HEK293 (cell line): ENCODE measurements around the gene CAND1.

Experiments
- REST ChIP-seq: fragments of 450-650 bp; formaldehyde crosslinking; IDR thresholded peaks from 2 replicates; pipeline ENCODE4 v1.5.1; 2016; ENCODE audit warnings: missing biosample characterization, missing genetic modification characterization
- ZNF23 ChIP-seq: fragments of 450-650 bp; formaldehyde crosslinking; IDR thresholded peaks from 2 replicates; pipeline ENCODE4 v1.5.1; 2016; ENCODE audit warnings: missing biosample characterization, missing genetic modification characterization, borderline replicate concordance
- ZNF24 ChIP-seq: fragments of 450-650 bp; formaldehyde crosslinking; IDR thresholded peaks from 2 replicates; pipeline ENCODE4 v1.5.1; 2016; ENCODE audit warnings: missing biosample characterization, missing genetic modification characterization
- ZNF510 ChIP-seq: fragments of 450-650 bp; formaldehyde crosslinking; IDR thresholded peaks from 2 replicates; pipeline ENCODE4 v1.5.1; 2018; ENCODE audit warnings: mild to moderate bottlenecking, missing genetic modification characterization, missing biosample characterization; ENCODE audit not compliant: insufficient replicate concordance
- TF ChIP-seq, protein P1 (sequence below): fragments of 450-650 bp; formaldehyde crosslinking; IDR thresholded peaks from 2 replicates; pipeline ENCODE4 v1.5.1; 2016; ENCODE audit warnings: missing biosample characterization, missing genetic modification characterization

DNA sequence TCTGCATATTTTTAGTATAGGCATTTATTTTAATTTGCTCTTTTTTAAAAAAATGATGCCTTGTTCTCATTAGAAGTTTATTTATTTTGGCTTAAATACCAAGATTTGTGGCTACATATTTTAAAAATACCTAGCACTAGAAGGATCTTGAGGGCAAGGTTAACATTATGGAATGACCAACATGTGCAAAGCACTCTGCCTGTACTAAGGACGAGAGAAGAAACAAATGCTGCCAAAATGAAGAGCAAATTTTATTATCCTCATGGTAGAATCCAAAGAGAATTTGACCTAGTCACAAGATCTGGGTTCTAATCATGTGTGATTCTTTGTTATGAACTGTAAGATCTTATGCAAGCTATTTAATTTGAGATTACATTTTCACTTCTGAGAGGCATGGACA is 2.8 kb downstream of the CAND1 start:
- TF ChIP-seq ZNF510 = no peak
- no peak for TF ChIP-seq REST
- TF ChIP-seq, protein P1, sequence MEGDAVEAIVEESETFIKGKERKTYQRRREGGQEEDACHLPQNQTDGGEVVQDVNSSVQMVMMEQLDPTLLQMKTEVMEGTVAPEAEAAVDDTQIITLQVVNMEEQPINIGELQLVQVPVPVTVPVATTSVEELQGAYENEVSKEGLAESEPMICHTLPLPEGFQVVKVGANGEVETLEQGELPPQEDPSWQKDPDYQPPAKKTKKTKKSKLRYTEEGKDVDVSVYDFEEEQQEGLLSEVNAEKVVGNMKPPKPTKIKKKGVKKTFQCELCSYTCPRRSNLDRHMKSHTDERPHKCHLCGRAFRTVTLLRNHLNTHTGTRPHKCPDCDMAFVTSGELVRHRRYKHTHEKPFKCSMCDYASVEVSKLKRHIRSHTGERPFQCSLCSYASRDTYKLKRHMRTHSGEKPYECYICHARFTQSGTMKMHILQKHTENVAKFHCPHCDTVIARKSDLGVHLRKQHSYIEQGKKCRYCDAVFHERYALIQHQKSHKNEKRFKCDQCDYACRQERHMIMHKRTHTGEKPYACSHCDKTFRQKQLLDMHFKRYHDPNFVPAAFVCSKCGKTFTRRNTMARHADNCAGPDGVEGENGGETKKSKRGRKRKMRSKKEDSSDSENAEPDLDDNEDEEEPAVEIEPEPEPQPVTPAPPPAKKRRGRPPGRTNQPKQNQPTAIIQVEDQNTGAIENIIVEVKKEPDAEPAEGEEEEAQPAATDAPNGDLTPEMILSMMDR (tag by site-specific recombination) = no peak
- no peak for TF ChIP-seq ZNF23 (tag by site-specific recombination)
- TF ChIP-seq ZNF24 (tag by site-specific recombination) = no peak
